Smooth muscle cell (in vitro differentiated cells): ENCODE data around the gene PNLIPRP2. TPM values are rescaled to one million over a fixed set of nuclear protein-coding genes. Genes with fewer than 3 reads are reported as not detected.

Experiments
- DNase-seq: peaks from one replicate; lab custom pipeline; 2025; ENCODE audit not compliant: unreplicated experiment; lab: John Stamatoyannopoulos, UW
- H2AFZ ChIP-seq: fragments of 200-600 bp; sonication (generic); 2 replicates; pipeline ENCODE4 v1.6.0; 2016; ENCODE audit warnings: antibody characterized with exemption, low read depth, mild to moderate bottlenecking
- H3F3A ChIP-seq: fragments of 200-600 bp; sonication (generic); 2 replicates; pipeline ENCODE4 v1.6.0; 2017; ENCODE audit warnings: antibody characterized with exemption, low read depth
- H3K27ac ChIP-seq: fragments of 200-600 bp; sonication (generic); 2 replicates; pipeline ENCODE4 v1.5.1; 2016; ENCODE audit warnings: low read depth, mild to moderate bottlenecking
- H3K27me3 ChIP-seq: fragments of 200-600 bp; sonication (generic); 2 replicates; pipeline ENCODE4 v1.6.1; 2016; ENCODE audit warnings: low read depth, mild to moderate bottlenecking
- H3K36me3 ChIP-seq: fragments of 200-600 bp; sonication (generic); 2 replicates; pipeline ENCODE4 v1.5.1; 2016; ENCODE audit warnings: low read depth
- H3K4me1 ChIP-seq: fragments of 200-600 bp; sonication (generic); 2 replicates; pipeline ENCODE4 v1.5.1; 2016; ENCODE audit warnings: low read depth
- H3K4me2 ChIP-seq: fragments of 200-600 bp; sonication (generic); 2 replicates; pipeline ENCODE4 v1.6.0; 2016; ENCODE audit warnings: mild to moderate bottlenecking
- H3K4me3 ChIP-seq: fragments of 200-600 bp; sonication (generic); 2 replicates; pipeline ENCODE4 v1.5.1; 2016; ENCODE audit warnings: mild to moderate bottlenecking
- H3K79me2 ChIP-seq: fragments of 200-600 bp; sonication (generic); 2 replicates; pipeline ENCODE4 v1.6.0; 2016; ENCODE audit warnings: low read depth, mild to moderate bottlenecking
- H3K9ac ChIP-seq: fragments of 200-600 bp; sonication (generic); 2 replicates; pipeline ENCODE4 v1.6.0; 2016; ENCODE audit warnings: low read depth
- H3K9me3 ChIP-seq: fragments of 200-600 bp; sonication (generic); replicated peaks from 2 replicates; pipeline ENCODE4 v1.5.1; 2016; ENCODE audit warnings: low read depth
- H4K20me1 ChIP-seq: fragments of 200-600 bp; sonication (generic); 2 replicates; pipeline ENCODE4 v1.6.0; 2016; ENCODE audit warnings: low read depth
- WGBS: methylation state at CpG from one replicate; pipeline ENCODE4 v1.1.7; 2016; ENCODE audit warnings: low lambda C conversion rate; 5-methylcytosine and 5-hydroxymethylcytosine counted together
- polyA plus RNA-seq: library from polyadenylated mRNA; unstranded; fragments of >200 nt; fragmentation: Nextera tagmentation; extraction: Ambion mirVana; gene quantifications from 2 replicates; pipeline ENCODE4 v1.2.1, GENCODE V29; 2016
- total RNA-seq: library from RNA; depleted of rRNA; stranded (reverse); fragments of >200 nt; gene quantifications from 2 replicates; pipeline ENCODE4 v1.2.3, GENCODE V29; 2014
- TF ChIP-seq, protein P1 (sequence below): fragments of 200-600 bp; sonication (generic); IDR thresholded peaks from 2 replicates; pipeline ENCODE4 v1.5.1; 2017; ENCODE audit warnings: borderline replicate concordance, mild to moderate bottlenecking, antibody characterized with exemption; ENCODE audit not compliant: insufficient read depth, poor library complexity, severe bottlenecking

PNLIPRP2 gene
- total and polyA plus RNA-seq, 2 experiments from 2014 or later, result not detected

DNA sequence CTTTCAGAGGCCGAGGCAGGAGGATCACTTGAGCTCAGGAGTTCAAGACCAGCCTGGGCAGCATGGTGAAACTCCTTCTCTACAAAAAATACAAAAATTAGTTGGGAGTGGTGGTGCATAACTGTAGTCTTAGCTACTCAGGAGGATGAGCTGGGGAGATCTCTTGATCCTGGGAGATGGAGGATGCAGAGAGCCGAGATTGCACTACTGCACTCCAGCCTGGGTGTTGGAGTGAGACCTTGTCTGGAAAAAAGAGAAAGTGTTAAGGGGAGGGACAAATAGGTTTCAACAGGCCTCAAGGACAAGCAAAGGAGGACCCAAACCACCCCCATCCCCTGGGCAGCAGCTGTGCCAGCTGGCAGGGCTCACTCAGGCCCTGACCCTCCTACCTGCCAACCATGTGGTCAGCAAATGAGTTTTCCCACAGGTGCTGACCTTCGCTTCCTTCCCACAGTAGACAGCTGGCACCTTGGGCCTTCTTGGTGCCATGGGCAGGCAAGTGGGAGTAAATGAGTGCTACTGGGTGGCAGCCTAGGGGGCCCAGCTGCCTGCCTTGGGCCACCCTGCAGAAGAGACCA, 5.5 kb upstream of the PNLIPRP2 start:
- H2AFZ ChIP-seq, result no peak overlapping the region
- no peaks in the 10 kb centered on the region for H3F3A ChIP-seq
- no peak overlapping the region for H3K9ac ChIP-seq
- no peak overlapping the region for H3K4me3 ChIP-seq
- H3K27ac ChIP-seq, result no peak overlapping the region
- no peaks in the 10 kb centered on the region for H3K79me2 ChIP-seq
- no peaks in the 10 kb centered on the region for H4K20me1 ChIP-seq
- no peak for DNase-seq
- 90% methylated on average over 3 of the region's 3 CpGs for WGBS
- H3K4me2 ChIP-seq, result no peak overlapping the region
- no peaks in the 10 kb centered on the region for H3K4me1 ChIP-seq
- TF ChIP-seq, protein P1, sequence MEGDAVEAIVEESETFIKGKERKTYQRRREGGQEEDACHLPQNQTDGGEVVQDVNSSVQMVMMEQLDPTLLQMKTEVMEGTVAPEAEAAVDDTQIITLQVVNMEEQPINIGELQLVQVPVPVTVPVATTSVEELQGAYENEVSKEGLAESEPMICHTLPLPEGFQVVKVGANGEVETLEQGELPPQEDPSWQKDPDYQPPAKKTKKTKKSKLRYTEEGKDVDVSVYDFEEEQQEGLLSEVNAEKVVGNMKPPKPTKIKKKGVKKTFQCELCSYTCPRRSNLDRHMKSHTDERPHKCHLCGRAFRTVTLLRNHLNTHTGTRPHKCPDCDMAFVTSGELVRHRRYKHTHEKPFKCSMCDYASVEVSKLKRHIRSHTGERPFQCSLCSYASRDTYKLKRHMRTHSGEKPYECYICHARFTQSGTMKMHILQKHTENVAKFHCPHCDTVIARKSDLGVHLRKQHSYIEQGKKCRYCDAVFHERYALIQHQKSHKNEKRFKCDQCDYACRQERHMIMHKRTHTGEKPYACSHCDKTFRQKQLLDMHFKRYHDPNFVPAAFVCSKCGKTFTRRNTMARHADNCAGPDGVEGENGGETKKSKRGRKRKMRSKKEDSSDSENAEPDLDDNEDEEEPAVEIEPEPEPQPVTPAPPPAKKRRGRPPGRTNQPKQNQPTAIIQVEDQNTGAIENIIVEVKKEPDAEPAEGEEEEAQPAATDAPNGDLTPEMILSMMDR, result no peak
- H3K27me3 ChIP-seq, result peaks cover 4% of the 10 kb centered on the region
- H3K36me3 ChIP-seq, result no peaks in the 10 kb centered on the region
- no peaks in the 10 kb centered on the region for H3K9me3 ChIP-seq

DNA sequence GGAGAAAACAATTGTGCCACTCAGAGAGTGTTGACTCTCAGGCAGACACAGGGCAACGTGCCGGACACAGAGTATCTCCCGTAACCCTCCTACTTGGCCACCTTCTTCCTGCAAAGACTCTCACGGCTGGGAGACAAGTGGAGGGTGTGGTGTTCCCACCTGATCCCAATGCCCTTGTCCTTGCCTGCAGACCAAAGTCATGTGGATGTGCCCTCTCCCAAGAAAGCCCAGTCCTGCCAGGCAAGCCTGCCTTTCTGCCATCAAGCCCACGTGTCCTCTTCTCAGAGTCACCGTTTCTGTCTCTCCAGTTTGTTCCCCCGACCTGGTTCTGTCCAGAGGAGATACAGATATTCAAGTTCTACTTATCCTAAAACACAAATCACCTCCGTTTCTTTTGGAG, 723 bp downstream of the PNLIPRP2 start:
- DNase-seq, result no peak
- H3K27me3 ChIP-seq, result peaks cover 10% of the 10 kb centered on the region
- H3K4me2 ChIP-seq, result no peak overlapping the region
- no peak overlapping the region for H3K4me3 ChIP-seq
- H4K20me1 ChIP-seq, result no peaks in the 10 kb centered on the region
- H3K36me3 ChIP-seq, result no peaks in the 10 kb centered on the region
- H3F3A ChIP-seq, result no peaks in the 10 kb centered on the region
- TF ChIP-seq, protein P1, result no peak
- 86% methylated on average over 8 of the region's 8 CpGs for WGBS
- no peaks in the 10 kb centered on the region for H3K9me3 ChIP-seq
- H2AFZ ChIP-seq, result no peak overlapping the region
- no peaks in the 10 kb centered on the region for H3K4me1 ChIP-seq
- H3K27ac ChIP-seq, result no peak overlapping the region
- no peak overlapping the region for H3K9ac ChIP-seq
- no peaks in the 10 kb centered on the region for H3K79me2 ChIP-seq

- no peak overlapping the region for H2AFZ ChIP-seq
- H3K9me3 ChIP-seq, result no peaks in the 10 kb centered on the region
- no peak overlapping the region for H3K4me3 ChIP-seq
- H3K79me2 ChIP-seq, result no peaks in the 10 kb centered on the region
- no peaks in the 10 kb centered on the region for H3F3A ChIP-seq
- H3K27me3 ChIP-seq, result peaks cover 14% of the 10 kb centered on the region
- no peak overlapping the region for H3K27ac ChIP-seq
- WGBS, result 93% methylated on average over 11 of the region's 11 CpGs
- H3K9ac ChIP-seq, result no peak overlapping the region
- H4K20me1 ChIP-seq, result no peaks in the 10 kb centered on the region
- TF ChIP-seq, protein P1, result no peak
- no peaks in the 10 kb centered on the region for H3K36me3 ChIP-seq
- H3K4me2 ChIP-seq, result no peak overlapping the region
- no peak for DNase-seq
- no peaks in the 10 kb centered on the region for H3K4me1 ChIP-seq
Measured at GRCh38 chr10:116621934-116622655, 1.3 kb downstream of the PNLIPRP2 start.

GRCh38 chr10:116625845-116626244, 5.1 kb downstream of the PNLIPRP2 start:
- Histone ChIP-seq H3K27ac (no peak overlapping the region), H3K36me3 (no peaks in the 10 kb centered on the region), H3K27me3 (peaks cover 36% of the 10 kb centered on the region), H3K79me2 (no peaks in the 10 kb centered on the region), H3F3A (no peaks in the 10 kb centered on the region), H3K4me3 (no peak overlapping the region), H2AFZ (no peak overlapping the region), H3K9ac (no peak overlapping the region), H3K4me2 (no peak overlapping the region), H3K9me3 (no peaks in the 10 kb centered on the region), H4K20me1 (no peaks in the 10 kb centered on the region), H3K4me1 (no peaks in the 10 kb centered on the region)
- TF ChIP-seq, protein P1, result no peak
- 95% methylated on average over 7 of the region's 7 CpGs for WGBS
- DNase-seq, result no peak
